Fibroblast of mammary gland (primary cell): ENCODE measurements around the gene SORCS2.

Source experiments
- DNase-seq: peaks from one replicate; pipeline ENCODE4 v3.0.0-alpha.2; 2010; ENCODE audit warnings: low read depth
- H3K4me3 ChIP-seq: 2 replicates; pipeline ENCODE4 v1.5.1; 2011; ENCODE audit warnings: low read depth, mild to moderate bottlenecking, low read length, moderate library complexity; ENCODE audit not compliant: control insufficient read depth
- CTCF ChIP-seq: conservative IDR thresholded peaks from 2 replicates; pipeline ENCODE4 v1.5.1; 2011; ENCODE audit warnings: low read depth, low read length, inconsistent platforms; ENCODE audit not compliant: control insufficient read depth, insufficient read depth

SORCS2 gene

GRCh38 chr4:7340553-7341433, 148.5 kb downstream of the SORCS2 start:
- DNase-seq = no peak
- no peak overlapping the region for H3K4me3 ChIP-seq
- no peak for TF ChIP-seq CTCF

GRCh38 chr4:7341491-7342222, 149.3 kb downstream of the SORCS2 start:
- no peak for TF ChIP-seq CTCF
- H3K4me3 ChIP-seq = no peak overlapping the region
- no peak for DNase-seq

GRCh38 chr4:7342223-7343080, 150.1 kb downstream of the SORCS2 start:
- no peak for TF ChIP-seq CTCF
- H3K4me3 ChIP-seq = no peak overlapping the region
- DNase-seq = no peak

GRCh38 chr4:7343081-7343655, 150.8 kb downstream of the SORCS2 start:
- H3K4me3 ChIP-seq = no peak overlapping the region
- TF ChIP-seq CTCF = no peak
- no peak for DNase-seq

- no peak for DNase-seq
- no peak overlapping the region for H3K4me3 ChIP-seq
Measured at GRCh38 chr4:7343950-7344349, 151.6 kb downstream of the SORCS2 start.

More at GRCh38 chr4:7343950-7344349, 151.6 kb downstream of the SORCS2 start:
- TF ChIP-seq CTCF = no peak
